Forelimb muscle (tissue), 1 donor: ENCODE results near the gene SAXO2. TPM values are rescaled to one million over a fixed set of nuclear protein-coding genes. Genes with fewer than 3 reads are reported as not detected.
"Not testable (repeated sequence)": the region's sequence is repeated elsewhere in the genome, so short reads cannot be mapped to it uniquely, and the experiment has no call there.

ENCODE experiments used
- DNase-seq: peaks from one replicate; pipeline ENCODE4 v3.0.0-alpha.2; 2013; ENCODE audit warnings: low read depth
- polyA plus RNA-seq: library from polyadenylated mRNA; unstranded; fragments of 120-200 nt; gene quantifications from one replicate; pipeline ENCODE4 v1.2.1, GENCODE V29; 2013; ENCODE audit not compliant: insufficient read length

SAXO2 gene
- polyA plus RNA-seq, 1 donor: 2.2 TPM

- DNase-seq: not testable (repeated sequence)
These were observed 51.5 kb downstream of the SAXO2 start for GRCh38 chr15:82313951-82314768.

- DNase-seq: no peak
These were observed 52.3 kb downstream of the SAXO2 start for GRCh38 chr15:82314769-82315518.

GRCh38 chr15:82315519-82316246 lies 53.1 kb downstream of the SAXO2 start:
- DNase-seq: no peak

GRCh38 chr15:82316247-82317090 lies 53.9 kb downstream of the SAXO2 start:
- not testable (repeated sequence) for DNase-seq

GRCh38 chr15:82317091-82317489 lies 54.5 kb downstream of the SAXO2 start:
- DNase-seq: no peak

- DNase-seq: not testable (repeated sequence)
These were observed 54.9 kb downstream of the SAXO2 start for GRCh38 chr15:82317516-82317915.

- not testable (repeated sequence) for DNase-seq
These were observed 55.7 kb downstream of the SAXO2 start for GRCh38 chr15:82318281-82318680.

GRCh38 chr15:82319522-82320278 lies 57.1 kb downstream of the SAXO2 start:
- not testable (repeated sequence) for DNase-seq

- not testable (repeated sequence) for DNase-seq
These were observed 58.2 kb downstream of the SAXO2 start for GRCh38 chr15:82320861-82321260.

- not testable (repeated sequence) for DNase-seq
These were observed 59.9 kb downstream of the SAXO2 start for GRCh38 chr15:82322488-82322887.

- not testable (repeated sequence) for DNase-seq
These were observed 62.2 kb downstream of the SAXO2 start for GRCh38 chr15:82324831-82325230.

- DNase-seq: not testable (repeated sequence)
These were observed 63.0 kb downstream of the SAXO2 start for GRCh38 chr15:82325646-82326045.

- DNase-seq: not testable (repeated sequence)
These were observed 64.3 kb downstream of the SAXO2 start for GRCh38 chr15:82326896-82327295.

- DNase-seq: not testable (repeated sequence)
These were observed 64.8 kb downstream of the SAXO2 start for GRCh38 chr15:82327372-82327771.

- DNase-seq: not testable (repeated sequence)
These were observed 66.4 kb downstream of the SAXO2 start for GRCh38 chr15:82329039-82329438.

GRCh38 chr15:82330921-82331320 lies 68.3 kb downstream of the SAXO2 start:
- DNase-seq: not testable (repeated sequence)

- DNase-seq: not testable (repeated sequence)
These were observed 69.1 kb downstream of the SAXO2 start for GRCh38 chr15:82331576-82332304.

GRCh38 chr15:82332711-82333602 lies 70.3 kb downstream of the SAXO2 start:
- not testable (repeated sequence) for DNase-seq
